Measurements from ENCODE around the gene ISL2.

Gene ISL2

GRCh38 chr15:76347482-76348055 is 11.0 kb downstream of the ISL2 start:
- TF ChIP-seq, protein P1, sequence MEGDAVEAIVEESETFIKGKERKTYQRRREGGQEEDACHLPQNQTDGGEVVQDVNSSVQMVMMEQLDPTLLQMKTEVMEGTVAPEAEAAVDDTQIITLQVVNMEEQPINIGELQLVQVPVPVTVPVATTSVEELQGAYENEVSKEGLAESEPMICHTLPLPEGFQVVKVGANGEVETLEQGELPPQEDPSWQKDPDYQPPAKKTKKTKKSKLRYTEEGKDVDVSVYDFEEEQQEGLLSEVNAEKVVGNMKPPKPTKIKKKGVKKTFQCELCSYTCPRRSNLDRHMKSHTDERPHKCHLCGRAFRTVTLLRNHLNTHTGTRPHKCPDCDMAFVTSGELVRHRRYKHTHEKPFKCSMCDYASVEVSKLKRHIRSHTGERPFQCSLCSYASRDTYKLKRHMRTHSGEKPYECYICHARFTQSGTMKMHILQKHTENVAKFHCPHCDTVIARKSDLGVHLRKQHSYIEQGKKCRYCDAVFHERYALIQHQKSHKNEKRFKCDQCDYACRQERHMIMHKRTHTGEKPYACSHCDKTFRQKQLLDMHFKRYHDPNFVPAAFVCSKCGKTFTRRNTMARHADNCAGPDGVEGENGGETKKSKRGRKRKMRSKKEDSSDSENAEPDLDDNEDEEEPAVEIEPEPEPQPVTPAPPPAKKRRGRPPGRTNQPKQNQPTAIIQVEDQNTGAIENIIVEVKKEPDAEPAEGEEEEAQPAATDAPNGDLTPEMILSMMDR (IDR thresholded peaks at IDR 0.05; ENCODE audit: insufficient read depth, low read depth, low read length, missing control alignments) = no peak
- no peak overlapping the region for H3K4me3 ChIP-seq (ENCODE audit: low read depth, low read length)
- no peak for DNase-seq (ENCODE audit: low read depth)

GRCh38 chr15:76349301-76350070 is 12.9 kb downstream of the ISL2 start:
- TF ChIP-seq, protein P1 (IDR thresholded peaks at IDR 0.05; ENCODE audit: insufficient read depth, low read depth, low read length, missing control alignments) = no peak
- DNase-seq (ENCODE audit: low read depth) = no peak
- H3K4me3 ChIP-seq (ENCODE audit: low read depth, low read length) = no peak overlapping the region

DNA sequence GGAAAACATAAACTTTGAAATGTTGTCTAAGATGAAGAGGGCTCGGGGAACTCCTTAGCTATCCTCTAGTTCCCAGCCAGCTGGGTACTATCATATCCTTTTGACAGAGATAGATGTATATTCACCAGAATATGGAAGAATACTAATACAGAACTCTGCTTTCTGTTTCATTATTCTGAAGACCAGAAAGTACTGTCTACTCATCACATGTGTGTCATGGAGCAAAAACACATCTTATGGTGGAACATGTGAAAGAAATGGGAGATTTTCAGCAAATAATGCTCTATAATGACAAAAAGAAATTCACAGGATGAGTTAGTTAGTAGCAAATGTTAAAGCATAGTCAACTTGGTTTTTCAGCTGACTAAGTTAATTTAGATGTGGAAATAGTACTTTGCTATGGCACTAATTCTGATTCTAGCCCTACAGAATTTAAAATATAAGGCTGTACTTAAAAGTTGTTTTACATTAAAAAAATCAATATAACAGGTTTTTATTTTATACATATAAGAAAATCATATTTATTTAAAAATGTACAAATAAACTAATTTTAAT is 16.5 kb downstream of the ISL2 start:
- DNase-seq (ENCODE audit: low read depth) = no peak
- H3K4me3 ChIP-seq (ENCODE audit: low read depth, low read length) = no peak overlapping the region
- TF ChIP-seq, protein P1 (IDR thresholded peaks at IDR 0.05; ENCODE audit: insufficient read depth, low read depth, low read length, missing control alignments) = no peak

DNA sequence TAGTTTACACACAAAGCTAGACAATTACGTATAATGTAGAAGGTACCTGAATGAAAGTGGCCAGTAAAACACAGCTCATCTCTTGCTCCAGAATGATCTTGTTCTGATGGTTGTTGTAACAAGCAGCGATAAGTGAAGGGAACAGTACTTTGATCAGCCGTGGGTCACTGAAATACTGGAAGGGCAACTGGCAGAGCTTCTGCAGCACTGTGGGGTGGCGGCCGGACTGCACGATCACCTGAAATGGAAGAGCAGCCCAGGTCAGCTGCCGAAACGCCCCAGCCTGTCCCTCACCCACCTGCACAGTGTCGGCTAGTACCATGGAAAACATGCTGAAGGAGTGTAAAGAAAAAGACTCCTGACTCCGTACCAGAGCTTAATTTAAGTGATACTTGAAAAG is 17.3 kb downstream of the ISL2 start:
- TF ChIP-seq, protein P1 (IDR thresholded peaks at IDR 0.05; ENCODE audit: insufficient read depth, low read depth, low read length, missing control alignments) = no peak
- DNase-seq (ENCODE audit: low read depth) = no peak
- no peak overlapping the region for H3K4me3 ChIP-seq (ENCODE audit: low read depth, low read length)

DNA sequence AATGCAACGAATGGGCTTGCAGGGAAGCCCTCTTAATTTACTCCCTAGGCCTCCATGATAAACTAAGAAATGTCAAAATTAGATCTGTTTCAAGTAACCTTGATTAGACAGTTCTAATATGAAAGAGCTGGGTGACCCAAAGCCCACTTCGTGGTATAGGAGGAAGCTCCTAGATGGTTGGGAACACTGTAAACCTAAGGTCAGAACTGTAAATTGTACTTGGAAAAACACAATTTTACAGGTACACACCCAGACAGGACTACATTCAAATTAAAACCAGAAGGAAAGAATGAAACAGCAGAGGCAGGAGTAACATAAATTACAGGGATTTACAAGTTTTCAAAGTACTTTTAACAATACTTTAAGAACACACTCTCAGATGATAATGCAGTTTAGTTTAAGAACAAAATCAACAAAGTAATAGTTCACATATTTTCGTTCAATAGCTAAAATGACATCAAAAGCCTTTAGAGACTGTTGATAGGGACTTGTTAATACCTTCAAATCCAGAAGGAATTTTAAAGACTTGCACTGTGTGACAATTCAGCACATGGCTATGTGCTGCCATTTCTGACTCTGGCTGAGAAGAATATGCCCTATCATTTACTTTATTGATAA is 18.4 kb downstream of the ISL2 start:
- TF ChIP-seq, protein P1 (IDR thresholded peaks at IDR 0.05; ENCODE audit: insufficient read depth, low read depth, low read length, missing control alignments) = no peak
- no peak overlapping the region for H3K4me3 ChIP-seq (ENCODE audit: low read depth, low read length)
- no peak for DNase-seq (ENCODE audit: low read depth)

GRCh38 chr15:76358453-76358852 is 21.9 kb downstream of the ISL2 start:
- TF ChIP-seq, protein P1 (IDR thresholded peaks at IDR 0.05; ENCODE audit: insufficient read depth, low read depth, low read length, missing control alignments) = no peak
- DNase-seq (ENCODE audit: low read depth) = no peak
- no peak overlapping the region for H3K4me3 ChIP-seq (ENCODE audit: low read depth, low read length)
